SK-N-SH treated with all-trans-retinoic acid at 6 μM for 48 hours (cell line): ENCODE data around the gene CORO2A.

Source experiments
- ATAC-seq: fragments of 200-7000 bp; cut with Tn5 transposase; 3 replicates; pipeline ENCODE4 v1.9.1; 2020; ENCODE audit warnings: mild to moderate bottlenecking, moderate library complexity
- ARNTL ChIP-seq: fragments of 450-650 bp; formaldehyde crosslinking; IDR thresholded peaks from 2 replicates; pipeline ENCODE4 v1.5.0; 2020; ENCODE audit warnings: low read depth, mild to moderate bottlenecking, moderate library complexity, borderline replicate concordance
- BACH2 ChIP-seq: fragments of 250-450 bp; sonication (Bioruptor Pico); IDR thresholded peaks from 2 replicates; pipeline ENCODE4 v1.9.0; 2021; ENCODE audit warnings: mild to moderate bottlenecking, borderline replicate concordance
- CREB5 ChIP-seq: fragments of 250-450 bp; sonication (Bioruptor Pico); IDR thresholded peaks from 2 replicates; pipeline ENCODE4 v1.5.1; 2020; ENCODE audit warnings: low read depth, mild to moderate bottlenecking, moderate library complexity
- CSDC2 ChIP-seq: fragments of 250-450 bp; sonication (Bioruptor Pico); IDR thresholded peaks from 2 replicates; pipeline ENCODE4 v1.5.0; 2020; ENCODE audit warnings: mild to moderate bottlenecking, moderate library complexity
- GLIS3 ChIP-seq: fragments of 250-450 bp; sonication (Bioruptor Pico); IDR thresholded peaks from 2 replicates; pipeline ENCODE4 v1.5.0; 2020; ENCODE audit warnings: mild to moderate bottlenecking, moderate library complexity
- ISL1 ChIP-seq: fragments of 250-450 bp; sonication (Bioruptor Pico); IDR thresholded peaks from 2 replicates; pipeline ENCODE4 v2.1.2; 2022; ENCODE audit warnings: mild to moderate bottlenecking, moderate library complexity
- OSR1 ChIP-seq: fragments of 250-450 bp; sonication (Bioruptor Pico); IDR thresholded peaks from 2 replicates; pipeline ENCODE4 v1.8.0; 2022; ENCODE audit warnings: moderate library complexity, mild to moderate bottlenecking, inconsistent platforms
- POU6F1 ChIP-seq: fragments of 250-450 bp; sonication (Bioruptor Pico); IDR thresholded peaks from 2 replicates; pipeline ENCODE4 v1.8.0; 2021; ENCODE audit warnings: low read depth, mild to moderate bottlenecking, moderate library complexity, borderline replicate concordance
- PPARA ChIP-seq: fragments of 250-450 bp; sonication (Bioruptor Pico); IDR thresholded peaks from 2 replicates; pipeline ENCODE4 v1.5.0; 2020; ENCODE audit warnings: mild to moderate bottlenecking, borderline replicate concordance
- RARB ChIP-seq: fragments of 250-450 bp; sonication (Bioruptor Pico); IDR thresholded peaks from 2 replicates; pipeline ENCODE4 v1.8.0; 2021; ENCODE audit warnings: mild to moderate bottlenecking, moderate library complexity
- SNAI2 ChIP-seq: fragments of 250-450 bp; sonication (Bioruptor Pico); IDR thresholded peaks from 2 replicates; pipeline ENCODE4 v1.5.0; 2020; ENCODE audit warnings: mild to moderate bottlenecking, moderate library complexity
- TCF4 ChIP-seq: fragments of 250-450 bp; sonication (Bioruptor Pico); IDR thresholded peaks from 2 replicates; pipeline ENCODE4 v1.8.0; 2021; ENCODE audit warnings: mild to moderate bottlenecking, moderate library complexity, borderline replicate concordance
- TOX ChIP-seq: fragments of 250-450 bp; sonication (Bioruptor Pico); IDR thresholded peaks from 2 replicates; pipeline ENCODE4 v1.8.0; 2021; ENCODE audit warnings: mild to moderate bottlenecking, moderate library complexity, borderline replicate concordance
- ZFP3 ChIP-seq: fragments of 250-450 bp; sonication (Bioruptor Pico); IDR thresholded peaks from 2 replicates; pipeline ENCODE4 v1.5.0; 2020; ENCODE audit warnings: mild to moderate bottlenecking, moderate library complexity
- ZFP30 ChIP-seq: fragments of 450-650 bp; formaldehyde crosslinking; IDR thresholded peaks from 2 replicates; pipeline ENCODE4 v1.5.0; 2022; ENCODE audit warnings: mild to moderate bottlenecking, moderate library complexity
- ZNF70 ChIP-seq: fragments of 450-650 bp; formaldehyde crosslinking; IDR thresholded peaks from 2 replicates; pipeline ENCODE4 v1.5.0; 2020; ENCODE audit warnings: mild to moderate bottlenecking, moderate library complexity
- ZNF8 ChIP-seq: fragments of 450-650 bp; formaldehyde crosslinking; IDR thresholded peaks from 2 replicates; pipeline ENCODE4 v1.5.0; 2020; ENCODE audit warnings: mild to moderate bottlenecking, moderate library complexity
- TF ChIP-seq, protein P1 (sequence below): fragments of 250-450 bp; sonication (Bioruptor Pico); IDR thresholded peaks from 2 replicates; pipeline ENCODE4 v1.8.0; 2020; ENCODE audit warnings: mild to moderate bottlenecking, moderate library complexity, borderline replicate concordance
- TF ChIP-seq, protein P2 (sequence below): fragments of 250-450 bp; sonication (Bioruptor Pico); IDR thresholded peaks from 2 replicates; pipeline ENCODE4 v1.5.0; 2020; ENCODE audit warnings: mild to moderate bottlenecking, moderate library complexity

The CORO2A gene

GRCh38 chr9:98154678-98155077 lies 37.8 kb downstream of the CORO2A start:
- ATAC-seq = no peak

GRCh38 chr9:98152526-98152925 lies 39.9 kb downstream of the CORO2A start:
- TF ChIP-seq PPARA = no peak
- no peak for TF ChIP-seq POU6F1 (CRISPR knock-in tag)
- no peak for TF ChIP-seq OSR1 (CRISPR knock-in tag)
- no peak for TF ChIP-seq TOX (CRISPR knock-in tag)
- TF ChIP-seq ISL1 (CRISPR knock-in tag) = no peak
- no peak for TF ChIP-seq ZNF8
- no peak for TF ChIP-seq BACH2
- TF ChIP-seq ZNF70 (CRISPR knock-in tag) = no peak
- no peak for TF ChIP-seq RARB
- TF ChIP-seq ZFP3 (CRISPR knock-in tag) = no peak
- TF ChIP-seq, protein P1, sequence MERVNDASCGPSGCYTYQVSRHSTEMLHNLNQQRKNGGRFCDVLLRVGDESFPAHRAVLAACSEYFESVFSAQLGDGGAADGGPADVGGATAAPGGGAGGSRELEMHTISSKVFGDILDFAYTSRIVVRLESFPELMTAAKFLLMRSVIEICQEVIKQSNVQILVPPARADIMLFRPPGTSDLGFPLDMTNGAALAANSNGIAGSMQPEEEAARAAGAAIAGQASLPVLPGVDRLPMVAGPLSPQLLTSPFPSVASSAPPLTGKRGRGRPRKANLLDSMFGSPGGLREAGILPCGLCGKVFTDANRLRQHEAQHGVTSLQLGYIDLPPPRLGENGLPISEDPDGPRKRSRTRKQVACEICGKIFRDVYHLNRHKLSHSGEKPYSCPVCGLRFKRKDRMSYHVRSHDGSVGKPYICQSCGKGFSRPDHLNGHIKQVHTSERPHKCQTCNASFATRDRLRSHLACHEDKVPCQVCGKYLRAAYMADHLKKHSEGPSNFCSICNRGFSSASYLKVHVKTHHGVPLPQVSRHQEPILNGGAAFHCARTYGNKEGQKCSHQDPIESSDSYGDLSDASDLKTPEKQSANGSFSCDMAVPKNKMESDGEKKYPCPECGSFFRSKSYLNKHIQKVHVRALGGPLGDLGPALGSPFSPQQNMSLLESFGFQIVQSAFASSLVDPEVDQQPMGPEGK = no peak
- TF ChIP-seq CREB5 = no peak
- TF ChIP-seq, protein P2, sequence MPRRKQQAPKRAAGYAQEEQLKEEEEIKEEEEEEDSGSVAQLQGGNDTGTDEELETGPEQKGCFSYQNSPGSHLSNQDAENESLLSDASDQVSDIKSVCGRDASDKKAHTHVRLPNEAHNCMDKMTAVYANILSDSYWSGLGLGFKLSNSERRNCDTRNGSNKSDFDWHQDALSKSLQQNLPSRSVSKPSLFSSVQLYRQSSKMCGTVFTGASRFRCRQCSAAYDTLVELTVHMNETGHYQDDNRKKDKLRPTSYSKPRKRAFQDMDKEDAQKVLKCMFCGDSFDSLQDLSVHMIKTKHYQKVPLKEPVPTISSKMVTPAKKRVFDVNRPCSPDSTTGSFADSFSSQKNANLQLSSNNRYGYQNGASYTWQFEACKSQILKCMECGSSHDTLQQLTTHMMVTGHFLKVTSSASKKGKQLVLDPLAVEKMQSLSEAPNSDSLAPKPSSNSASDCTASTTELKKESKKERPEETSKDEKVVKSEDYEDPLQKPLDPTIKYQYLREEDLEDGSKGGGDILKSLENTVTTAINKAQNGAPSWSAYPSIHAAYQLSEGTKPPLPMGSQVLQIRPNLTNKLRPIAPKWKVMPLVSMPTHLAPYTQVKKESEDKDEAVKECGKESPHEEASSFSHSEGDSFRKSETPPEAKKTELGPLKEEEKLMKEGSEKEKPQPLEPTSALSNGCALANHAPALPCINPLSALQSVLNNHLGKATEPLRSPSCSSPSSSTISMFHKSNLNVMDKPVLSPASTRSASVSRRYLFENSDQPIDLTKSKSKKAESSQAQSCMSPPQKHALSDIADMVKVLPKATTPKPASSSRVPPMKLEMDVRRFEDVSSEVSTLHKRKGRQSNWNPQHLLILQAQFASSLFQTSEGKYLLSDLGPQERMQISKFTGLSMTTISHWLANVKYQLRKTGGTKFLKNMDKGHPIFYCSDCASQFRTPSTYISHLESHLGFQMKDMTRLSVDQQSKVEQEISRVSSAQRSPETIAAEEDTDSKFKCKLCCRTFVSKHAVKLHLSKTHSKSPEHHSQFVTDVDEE = no peak
- TF ChIP-seq GLIS3 (CRISPR knock-in tag) = no peak
- no peak for TF ChIP-seq TCF4
- TF ChIP-seq SNAI2 (CRISPR knock-in tag) = no peak
- ATAC-seq = no peak

More at GRCh38 chr9:98154678-98155077, 37.8 kb downstream of the CORO2A start:
- TF ChIP-seq TOX (CRISPR knock-in tag) (no peak), CREB5 (no peak), ARNTL (CRISPR knock-in tag) (no peak), ZFP30 (CRISPR knock-in tag) (no peak), ZNF70 (CRISPR knock-in tag) (no peak), POU6F1 (CRISPR knock-in tag) (no peak), CSDC2 (CRISPR knock-in tag) (no peak)
- TF ChIP-seq, protein P1 = no peak
